Stromal cell of bone marrow (primary cell): ENCODE measurements around the gene C1orf87.
"Not testable (repeated sequence)": the region's sequence is repeated elsewhere in the genome, so short reads cannot be mapped to it uniquely, and the experiment has no call there.

Experiments
- DNase-seq: peaks from one replicate; pipeline ENCODE4 v3.0.0-alpha.2; 2012; ENCODE audit warnings: low read depth

The C1orf87 gene

GRCh38 chr1:59994302-59995198 is 79.0 kb downstream of the C1orf87 start:
- peak; percentile 84 for DNase-seq

DNA sequence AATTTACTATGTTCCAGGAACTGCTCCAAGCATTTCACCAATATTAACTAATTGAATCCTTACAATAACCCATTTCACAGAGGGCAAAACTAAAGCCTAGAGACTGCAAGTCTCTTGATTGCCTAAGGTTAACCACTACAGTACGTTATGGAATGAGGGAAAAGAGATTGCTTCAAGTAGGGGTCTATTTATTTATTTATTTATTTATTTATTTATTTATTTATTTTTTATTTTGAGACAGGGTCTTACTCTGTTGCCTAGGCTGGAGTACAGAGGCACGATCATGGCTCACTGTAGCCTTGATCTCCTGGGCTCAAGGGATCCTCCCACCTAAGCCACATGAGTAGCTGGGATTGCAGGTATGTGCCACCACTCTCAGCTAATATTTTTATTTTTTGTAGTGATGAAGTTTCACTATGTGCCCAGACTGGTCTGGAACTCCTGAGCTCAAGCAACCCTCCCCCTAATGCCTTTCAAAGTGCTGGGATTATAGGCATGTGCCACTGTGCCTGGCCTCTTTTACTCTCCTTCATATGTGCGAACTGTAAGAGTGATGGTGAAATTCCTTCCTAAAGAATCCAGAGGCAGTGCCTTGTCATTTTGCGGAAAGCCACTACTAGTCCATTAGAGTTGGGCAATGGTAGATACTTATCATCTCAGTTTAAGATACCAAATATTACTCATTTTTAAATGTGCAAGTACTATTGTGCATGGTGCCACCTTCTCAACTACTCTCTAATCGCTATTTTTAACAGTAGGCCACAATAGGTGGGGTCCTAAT is 81.3 kb downstream of the C1orf87 start:
- no peak for DNase-seq

DNA sequence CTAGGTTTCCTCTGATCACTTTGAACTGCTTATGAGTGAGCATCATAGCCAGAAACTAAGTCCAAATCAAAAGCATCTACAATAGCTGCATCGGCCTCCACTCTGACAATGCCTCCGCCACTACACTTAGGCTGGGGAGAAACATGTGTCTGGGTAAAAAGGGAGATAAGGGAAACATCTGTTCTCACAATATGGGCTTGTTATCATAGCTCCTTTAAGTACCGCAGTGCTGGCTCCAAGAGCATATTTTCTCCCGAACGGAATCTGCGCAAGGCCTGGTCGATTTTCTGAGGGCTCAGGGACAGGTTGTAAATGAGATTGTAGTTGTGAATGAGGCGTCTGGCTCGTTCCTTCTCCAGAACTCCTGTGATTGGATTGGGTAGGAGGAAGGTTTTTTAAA is 83.1 kb downstream of the C1orf87 start:
- no peak for DNase-seq

- DNase-seq = no peak
Measured at GRCh38 chr1:59986516-59987310, 86.9 kb downstream of the C1orf87 start.

GRCh38 chr1:59985911-59986515 is 87.6 kb downstream of the C1orf87 start:
- no peak for DNase-seq

DNA sequence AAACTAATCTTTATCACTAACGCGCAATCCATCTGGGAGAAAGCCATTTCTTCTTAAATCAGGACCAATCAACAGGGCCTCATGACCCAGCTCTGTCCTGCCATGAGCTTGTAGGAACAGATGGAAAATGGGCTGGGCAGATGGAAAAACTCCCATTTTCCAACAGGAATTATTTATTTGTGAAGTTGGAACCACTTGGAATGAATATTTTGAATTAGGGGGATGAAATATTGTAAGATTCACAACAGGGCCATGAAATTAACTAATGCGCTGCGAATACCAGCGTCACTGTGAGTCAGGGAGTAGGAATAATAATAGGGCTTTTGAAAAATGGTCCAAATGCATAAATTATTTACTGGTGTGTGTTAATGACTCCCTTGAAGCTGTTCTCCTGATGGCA is 93.9 kb downstream of the C1orf87 start:
- DNase-seq = no peak

- no peak for DNase-seq
Measured at GRCh38 chr1:59978511-59978910, 95.1 kb downstream of the C1orf87 start.

GRCh38 chr1:59978026-59978425 is 95.5 kb downstream of the C1orf87 start:
- DNase-seq = no peak

- no peak for DNase-seq
Measured at GRCh38 chr1:59977075-59977410, 96.5 kb downstream of the C1orf87 start.

GRCh38 chr1:59976194-59977074 is 97.1 kb downstream of the C1orf87 start:
- DNase-seq = no peak

- no peak for DNase-seq
Measured at GRCh38 chr1:59973719-59974118, 99.9 kb downstream of the C1orf87 start.

DNA sequence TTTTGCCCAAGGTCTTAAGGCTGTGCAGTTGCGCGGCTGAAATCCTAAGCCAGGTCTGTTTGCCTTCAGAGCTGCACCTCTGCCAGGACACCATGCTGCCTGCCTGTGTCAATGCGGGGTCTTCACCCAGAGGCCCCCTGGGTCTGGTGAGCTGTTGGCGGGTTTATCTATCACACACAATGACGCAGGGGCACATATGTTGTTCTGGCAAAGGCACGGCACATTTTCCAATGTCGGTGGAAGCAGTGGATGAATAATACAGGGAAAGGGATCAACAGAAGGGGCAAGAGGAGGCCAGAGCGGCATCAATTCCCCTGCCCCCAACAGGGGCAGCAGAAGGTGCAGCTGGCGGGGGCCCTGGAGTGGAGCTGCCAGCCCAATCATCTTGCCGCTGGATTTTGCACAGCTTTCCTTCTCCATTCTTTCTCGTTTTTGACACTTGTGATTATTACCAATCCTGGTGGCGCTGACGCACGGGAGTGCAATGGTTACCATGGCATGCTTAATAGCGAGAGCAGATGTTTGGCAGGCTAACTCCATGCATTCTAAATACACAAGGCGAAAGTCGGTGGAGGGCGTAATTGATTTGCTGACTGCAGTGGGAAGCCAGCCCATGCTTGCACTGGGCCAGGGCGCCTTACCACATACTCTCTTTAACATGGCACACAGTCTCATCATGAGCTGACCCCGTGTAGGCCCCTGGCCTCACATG is 101.2 kb downstream of the C1orf87 start:
- no peak for DNase-seq

DNA sequence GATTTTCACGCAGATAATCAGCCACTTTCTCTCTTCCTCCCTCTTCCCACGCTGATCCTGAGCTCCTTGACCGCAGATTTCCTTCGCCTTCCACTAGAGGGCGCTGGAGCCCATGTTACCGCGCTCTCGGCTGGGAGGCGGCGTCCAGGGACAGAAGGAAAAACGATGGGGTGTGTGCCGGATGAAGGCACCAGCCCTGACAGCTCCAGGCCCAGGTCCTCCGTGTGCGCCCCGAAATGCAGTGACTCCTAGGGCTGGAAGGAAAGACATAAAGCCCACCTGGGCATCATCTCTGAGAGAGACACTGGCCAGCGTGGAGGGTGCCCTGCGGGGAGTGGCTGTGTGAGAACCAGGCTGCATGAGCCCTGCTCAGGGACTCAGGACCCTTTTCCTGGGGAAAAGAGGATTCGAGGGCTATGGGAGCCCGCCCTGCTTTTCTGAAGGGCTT is 102.1 kb downstream of the C1orf87 start:
- peak; percentile 31 for DNase-seq

DNA sequence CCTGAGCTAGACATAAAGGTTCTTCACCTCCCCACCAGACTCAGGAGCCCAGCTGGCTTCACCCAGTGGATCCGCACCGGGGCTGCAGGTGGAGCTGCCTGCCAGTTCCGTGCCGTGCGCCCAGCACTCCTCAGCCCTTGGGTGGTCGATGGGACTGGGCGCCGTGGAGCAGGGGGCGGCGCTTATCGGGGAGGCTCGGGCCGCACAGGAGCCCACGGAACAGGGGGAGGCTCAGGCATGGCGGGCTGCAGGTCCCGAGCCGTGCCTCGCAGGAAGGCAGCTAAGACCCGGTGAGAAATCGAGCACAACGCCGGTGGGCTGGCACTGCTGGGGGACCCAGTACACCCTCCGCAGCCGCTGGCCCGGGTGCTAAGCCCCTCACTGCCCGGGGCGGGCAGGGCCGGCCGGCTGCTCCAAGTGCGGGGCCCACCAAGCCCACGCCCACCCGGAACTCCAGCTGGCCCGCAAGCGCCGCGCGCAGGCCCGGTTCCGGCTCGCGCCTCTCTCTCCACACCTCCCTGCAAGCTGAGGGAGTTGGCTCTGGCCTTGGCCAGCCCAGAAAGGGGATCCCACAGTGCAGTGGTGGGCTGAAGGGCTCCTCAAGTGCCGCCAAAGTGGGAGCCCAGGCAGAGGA is 103.9 kb downstream of the C1orf87 start:
- DNase-seq = not testable (repeated sequence)

- DNase-seq = not testable (repeated sequence)
Measured at GRCh38 chr1:59968746-59969145, 104.8 kb downstream of the C1orf87 start.

- DNase-seq = no peak
Measured at GRCh38 chr1:59967780-59968179, 105.8 kb downstream of the C1orf87 start.

GRCh38 chr1:59967141-59967697 is 106.4 kb downstream of the C1orf87 start:
- DNase-seq = peak; percentile 36

- DNase-seq = no peak
Measured at GRCh38 chr1:59952065-59952464, 121.5 kb downstream of the C1orf87 start.

DNA sequence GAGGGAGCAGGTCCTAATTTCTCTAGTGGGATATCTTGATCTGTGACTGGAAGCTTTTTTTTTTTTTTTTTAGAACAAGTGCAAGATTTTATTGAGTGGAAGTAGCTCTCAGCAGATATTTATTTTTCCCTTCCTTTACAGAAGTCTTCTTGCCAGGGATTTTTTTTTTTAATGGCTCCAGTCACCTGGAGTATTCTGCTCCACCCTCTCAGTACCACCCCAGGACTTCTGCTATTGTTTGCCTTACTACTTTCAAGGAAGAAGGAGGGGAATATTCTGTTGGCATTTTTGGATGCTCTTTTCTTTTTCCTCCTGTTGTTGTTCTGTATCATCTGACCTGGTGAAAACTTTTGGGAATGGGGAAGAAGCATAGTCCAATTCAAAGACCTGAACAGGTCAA is 123.9 kb downstream of the C1orf87 start:
- no peak for DNase-seq
